Endothelial cell of umbilical vein (primary cell): ENCODE measurements around the gene FAAP100. TPM values are rescaled to one million over a fixed set of nuclear protein-coding genes. Genes with fewer than 3 reads are reported as not detected.

Source experiments
- BruUV-seq: library from RNA; stranded (reverse); fragments of 400-500 nt; replicated peaks from 2 replicates; lab custom pipeline; 2021; lab: Mats Ljungman, UMichigan
- CTCF ChIA-PET: fragments of 300-600, 350-600 bp; sonication (Branson Sonifier 250); formaldehyde crosslinking; loops from one replicate; lab custom pipeline; 2021; ENCODE audit warnings: antibody characterized with exemption, inconsistent platforms; lab: Charles Lee
- POLR2A ChIA-PET: fragments of 300-600, 350-600 bp; sonication (Branson Sonifier 250); formaldehyde crosslinking; loops from one replicate; lab custom pipeline; 2021; ENCODE audit warnings: antibody characterized with exemption, inconsistent platforms; lab: Charles Lee
- DNase-seq: peaks from one replicate; pipeline ENCODE4 v3.0.0-alpha.2; 2011; ENCODE audit warnings: low read depth, low spot score
- FAIRE-seq: peaks from 2 replicates; lab custom pipeline; 2011; peaks lifted over from hg19 to GRCh38; lab: Jason Lieb, UNC
- H2AFZ ChIP-seq: 2 replicates; pipeline ENCODE4 v1.6.0; 2012; ENCODE audit warnings: low read depth, low read length, control low read depth, inconsistent platforms
- H3K27ac ChIP-seq: 2 replicates; pipeline ENCODE4 v1.5.1; 2011; ENCODE audit warnings: low read depth, mild to moderate bottlenecking, control low read depth, low read length, moderate library complexity; ENCODE audit not compliant: insufficient read depth
- H3K27me3 ChIP-seq, 2 experiments: 2 replicates each; pipeline versions ENCODE4 v1.6.0 to v1.6.1; 2011; ENCODE audit warnings: low read length in 2 of 2, mixed read lengths in 1 of 2; ENCODE audit not compliant: control insufficient read depth in 2 of 2, insufficient read depth in 2 of 2
- H3K36me3 ChIP-seq, 2 experiments: 2 replicates in 1 of 2; 3 replicates in 1 of 2; pipeline ENCODE4 v1.5.1; 2011; ENCODE audit warnings: low read length in 2 of 2, mild to moderate bottlenecking in 1 of 2, moderate library complexity in 1 of 2; ENCODE audit not compliant: control insufficient read depth in 2 of 2, insufficient read depth in 2 of 2; ENCODE audit errors: extremely low read depth in 1 of 2
- H3K4me1 ChIP-seq: 3 replicates; pipeline ENCODE4 v1.5.1; 2011; ENCODE audit warnings: mild to moderate bottlenecking, low read length; ENCODE audit not compliant: control insufficient read depth, insufficient read depth; ENCODE audit errors: extremely low read depth
- H3K4me2 ChIP-seq: 2 replicates; pipeline ENCODE4 v1.6.1; 2011; ENCODE audit warnings: low read length, control low read depth, mixed read lengths; ENCODE audit not compliant: insufficient read depth
- H3K4me3 ChIP-seq, 3 experiments: fragments of 200-600 bp in 1 of 3; sonication (generic), shearing (Covaris generic) in 1 of 3; replicated peaks in 1 of 3; 2 replicates each; pipeline ENCODE4 v1.5.1; 2011 to 2016; ENCODE audit warnings: control low read depth in 3 of 3, low read length in 3 of 3, mild to moderate bottlenecking in 2 of 3, inconsistent platforms in 1 of 3, low read depth in 1 of 3, moderate library complexity in 1 of 3; ENCODE audit not compliant: insufficient read depth in 1 of 3
- H3K79me2 ChIP-seq: 2 replicates; pipeline ENCODE4 v1.6.0; 2012; ENCODE audit warnings: low read length, inconsistent platforms; ENCODE audit not compliant: control insufficient read depth, insufficient read depth
- H3K9ac ChIP-seq: replicated peaks from 2 replicates; pipeline ENCODE3; 2011; ENCODE audit warnings: low read length, control low read depth; ENCODE audit not compliant: insufficient read depth; ENCODE audit errors: extremely low read depth
- H3K9me1 ChIP-seq: replicated peaks from 3 replicates; pipeline ENCODE4 v1.6.0; 2011; ENCODE audit warnings: mild to moderate bottlenecking, low read length; ENCODE audit not compliant: control insufficient read depth, insufficient read depth; ENCODE audit errors: extremely low read depth
- H3K9me3 ChIP-seq: replicated peaks from 2 replicates; pipeline ENCODE4 v1.5.1; 2012; ENCODE audit warnings: low read length, inconsistent platforms; ENCODE audit not compliant: control insufficient read depth, insufficient read depth
- H4K20me1 ChIP-seq: replicated peaks from 2 replicates; pipeline ENCODE3; 2011; ENCODE audit warnings: mild to moderate bottlenecking, low read length; ENCODE audit not compliant: control insufficient read depth, insufficient read depth; ENCODE audit errors: extremely low read depth
- EZH2 ChIP-seq: IDR thresholded peaks from 2 replicates; pipeline ENCODE4 v1.6.1; 2012; ENCODE audit warnings: borderline replicate concordance, low read depth, mild to moderate bottlenecking, moderate library complexity, low read length, inconsistent platforms; ENCODE audit not compliant: severe bottlenecking
- GATA2 ChIP-seq: IDR thresholded peaks from 2 replicates; pipeline ENCODE4 v1.7.0; 2011; ENCODE audit warnings: low read depth, mild to moderate bottlenecking, moderate library complexity, mixed read lengths, low read length; ENCODE audit not compliant: insufficient read length, insufficient read depth
- dilution Hi-C: fragments of 300-500 bp; cut with MboI; formaldehyde crosslinking; loops from one replicate; pipeline ENCODE4 v1.15.0; 2019; ENCODE audit warnings: low sequenced_read_pairs; ENCODE audit not compliant: extremely low pct_ligation_motif_present
- intact Hi-C: fragments of 100-400 bp; cut with micrococcal nuclease; formaldehyde crosslinking; loops from one replicate; pipeline ENCODE4 v1.10.0; 2022
- polyA plus RNA-seq, 4 experiments: library from polyadenylated mRNA; depleted of rRNA in 3 of 4; stranded (reverse) in 3 of 4; unstranded in 1 of 4; fragments of >200 nt; gene quantifications; 2 replicates each; pipeline versions ENCODE4 v1.2.1 to v1.2.3, GENCODE V29; 2011 to 2012; ENCODE audit warnings: missing spikeins in 1 of 4
- total RNA-seq: library from RNA; stranded (reverse); gene quantifications from 2 replicates; pipeline ENCODE4 v1.2.3, GENCODE V29; 2021
- TF ChIP-seq, protein P1 (sequence below), 2 donors: IDR thresholded peaks; 1 replicate in 1 of 2; 2 replicates in 1 of 2; pipeline ENCODE4 v1.5.1; 2011; ENCODE audit warnings: low read length in 2 of 2, mild to moderate bottlenecking in 2 of 2, moderate library complexity in 2 of 2, control low read depth in 1 of 2, inconsistent platforms in 1 of 2, low read depth in 1 of 2; ENCODE audit not compliant: insufficient read depth in 1 of 2; ENCODE audit errors: extremely low read depth in 1 of 2

Gene FAAP100
- total and polyA plus RNA-seq, 2 donors (not counting 3 experiments of a cell fraction or from before 2014, with no cell fraction given), result 35.4 to 54.3 TPM

DNA sequence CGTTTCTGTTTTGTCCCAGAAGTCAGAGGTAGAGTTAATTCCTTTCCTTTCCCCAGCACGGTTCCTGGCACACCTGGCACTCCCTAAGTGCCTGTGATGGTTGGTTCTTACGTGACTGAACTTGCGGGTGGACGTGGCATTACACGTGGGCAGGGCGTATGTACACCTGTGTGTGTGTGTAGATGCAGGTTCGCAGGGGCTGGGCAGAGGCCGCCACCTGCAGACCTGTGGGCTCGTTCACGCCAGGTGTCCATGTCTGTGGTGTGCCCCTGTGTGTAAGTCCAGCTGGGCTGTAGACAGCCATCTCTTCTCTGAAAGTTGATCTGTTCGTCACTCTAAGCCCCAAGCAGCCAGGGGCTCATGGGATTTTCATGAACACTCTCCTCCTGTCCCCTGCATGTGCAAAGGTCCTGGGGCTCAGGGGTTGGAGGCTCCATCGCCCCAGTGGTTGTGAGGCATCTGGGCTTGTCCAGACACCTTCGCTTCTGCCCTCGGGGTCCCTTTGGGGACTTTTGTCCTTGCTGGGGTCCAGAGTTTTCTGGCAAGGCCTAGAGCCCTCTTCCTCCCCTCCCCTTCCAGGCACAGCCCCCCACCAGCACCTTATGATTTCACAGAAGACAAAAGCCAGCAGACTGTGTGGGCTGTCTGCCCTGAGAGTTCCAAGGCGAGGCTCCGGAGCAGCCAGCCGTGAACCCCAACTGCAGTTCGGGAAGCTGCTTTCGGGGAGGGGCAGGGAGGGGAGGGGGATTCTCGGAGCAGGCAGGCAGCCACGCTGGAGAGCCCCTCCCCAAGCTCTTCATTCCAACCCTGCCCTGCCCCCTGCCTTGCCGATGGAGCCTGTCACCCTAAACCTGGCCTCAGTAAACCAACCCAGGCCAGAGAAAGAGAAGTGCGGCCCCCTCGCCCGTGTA lies 29.4 kb downstream of the FAAP100 start:
- CTCF ChIA-PET, result interaction anchor here (0.6 to 1.6 kb wide), 16 partner anchors 14 to 377 kb away, joined by 3 to 6 read pairs (median 4); partner anchors contain the start of genes BAHCC1 and FAAP100

More for the DNA sequence above, 29.4 kb downstream of the FAAP100 start:
- Histone ChIP-seq H3K27me3 (no peaks in the 10 kb centered on the region), H3K79me2 (no peaks in the 10 kb centered on the region), H3K27ac (no peak overlapping the region), H3K9me3 (no peaks in the 10 kb centered on the region), H2AFZ (no peak overlapping the region), H3K4me3 (no peak overlapping the region), H3K4me2 (no peak overlapping the region), H3K9me1 (no peaks in the 10 kb centered on the region), H4K20me1 (no peaks in the 10 kb centered on the region), H3K4me1 (peaks cover 7% of the 10 kb centered on the region), H3K36me3 (no peaks in the 10 kb centered on the region), H3K9ac (no peak overlapping the region)
- dilution Hi-C loops, result no loop called here
- BruUV-seq, result no TSS peak
- POLR2A ChIA-PET, result interaction anchor here (0.6 to 0.7 kb wide), 3 partner anchors 7 to 226 kb away, joined by 3 to 5 read pairs (median 4); partner anchors contain the start of gene ACTG1
- DNase-seq (no peak), FAIRE-seq (no peak)
- TF ChIP-seq EZH2 (no peak), GATA2 (no peak)
- TF ChIP-seq, protein P1, sequence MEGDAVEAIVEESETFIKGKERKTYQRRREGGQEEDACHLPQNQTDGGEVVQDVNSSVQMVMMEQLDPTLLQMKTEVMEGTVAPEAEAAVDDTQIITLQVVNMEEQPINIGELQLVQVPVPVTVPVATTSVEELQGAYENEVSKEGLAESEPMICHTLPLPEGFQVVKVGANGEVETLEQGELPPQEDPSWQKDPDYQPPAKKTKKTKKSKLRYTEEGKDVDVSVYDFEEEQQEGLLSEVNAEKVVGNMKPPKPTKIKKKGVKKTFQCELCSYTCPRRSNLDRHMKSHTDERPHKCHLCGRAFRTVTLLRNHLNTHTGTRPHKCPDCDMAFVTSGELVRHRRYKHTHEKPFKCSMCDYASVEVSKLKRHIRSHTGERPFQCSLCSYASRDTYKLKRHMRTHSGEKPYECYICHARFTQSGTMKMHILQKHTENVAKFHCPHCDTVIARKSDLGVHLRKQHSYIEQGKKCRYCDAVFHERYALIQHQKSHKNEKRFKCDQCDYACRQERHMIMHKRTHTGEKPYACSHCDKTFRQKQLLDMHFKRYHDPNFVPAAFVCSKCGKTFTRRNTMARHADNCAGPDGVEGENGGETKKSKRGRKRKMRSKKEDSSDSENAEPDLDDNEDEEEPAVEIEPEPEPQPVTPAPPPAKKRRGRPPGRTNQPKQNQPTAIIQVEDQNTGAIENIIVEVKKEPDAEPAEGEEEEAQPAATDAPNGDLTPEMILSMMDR (IDR thresholded peaks at IDR 0.05; ENCODE audit: extremely low read depth in 1 of 2, insufficient read depth in 1 of 2, low read depth in 1 of 2, low read length in 2 of 2), result no peak
- intact Hi-C loops, result no loop called here
